SK-N-MC (cell line): Measurements from ENCODE around the gene LDAH.

Experiments used
- DNase-seq: peaks from one replicate; pipeline ENCODE4 v3.0.0-alpha.2; 2011; ENCODE audit warnings: low read depth, low spot score
- H3K27ac ChIP-seq: fragments of 200-600 bp; sonication (generic); 2 replicates; pipeline ENCODE4 v1.5.1; 2016; ENCODE audit warnings: mixed run types
- H3K36me3 ChIP-seq: fragments of 200-600 bp; sonication (generic); 2 replicates; pipeline ENCODE4 v1.6.1; 2017; ENCODE audit warnings: antibody characterized with exemption, low read length, mixed read lengths; ENCODE audit not compliant: insufficient read depth
- H3K4me3 ChIP-seq: fragments of 200-600 bp; sonication (generic); 2 replicates; pipeline ENCODE4 v1.5.1; 2016
- H3K9ac ChIP-seq: fragments of 200-600 bp; sonication (generic); 2 replicates; pipeline ENCODE4 v1.8.0; 2017; ENCODE audit warnings: mixed run types, mixed read lengths; ENCODE audit not compliant: insufficient read length
- H3K9me3 ChIP-seq: fragments of 200-600 bp; sonication (generic); 2 replicates; pipeline ENCODE4 v1.6.1; 2017; ENCODE audit warnings: low read depth, mild to moderate bottlenecking, antibody characterized with exemption, low read length, moderate library complexity, mixed read lengths
- EZH2 ChIP-seq: fragments of 200-600 bp; sonication (generic); IDR thresholded peaks from one replicate; pipeline ENCODE4 v1.6.1; 2017; ENCODE audit warnings: antibody characterized with exemption
- FOXP2 ChIP-seq: optimal IDR thresholded peaks from 2 replicates; pipeline ENCODE3; 2011; ENCODE audit warnings: mild to moderate bottlenecking, moderate library complexity; ENCODE audit not compliant: insufficient read depth; ENCODE audit errors: extremely low read length, control extremely low read depth
- POLR2AphosphoS5 ChIP-seq: IDR thresholded peaks from 2 replicates; pipeline ENCODE4 v1.6.1; 2012; ENCODE audit warnings: mild to moderate bottlenecking, low read depth, low read length, borderline replicate concordance

LDAH gene

DNA sequence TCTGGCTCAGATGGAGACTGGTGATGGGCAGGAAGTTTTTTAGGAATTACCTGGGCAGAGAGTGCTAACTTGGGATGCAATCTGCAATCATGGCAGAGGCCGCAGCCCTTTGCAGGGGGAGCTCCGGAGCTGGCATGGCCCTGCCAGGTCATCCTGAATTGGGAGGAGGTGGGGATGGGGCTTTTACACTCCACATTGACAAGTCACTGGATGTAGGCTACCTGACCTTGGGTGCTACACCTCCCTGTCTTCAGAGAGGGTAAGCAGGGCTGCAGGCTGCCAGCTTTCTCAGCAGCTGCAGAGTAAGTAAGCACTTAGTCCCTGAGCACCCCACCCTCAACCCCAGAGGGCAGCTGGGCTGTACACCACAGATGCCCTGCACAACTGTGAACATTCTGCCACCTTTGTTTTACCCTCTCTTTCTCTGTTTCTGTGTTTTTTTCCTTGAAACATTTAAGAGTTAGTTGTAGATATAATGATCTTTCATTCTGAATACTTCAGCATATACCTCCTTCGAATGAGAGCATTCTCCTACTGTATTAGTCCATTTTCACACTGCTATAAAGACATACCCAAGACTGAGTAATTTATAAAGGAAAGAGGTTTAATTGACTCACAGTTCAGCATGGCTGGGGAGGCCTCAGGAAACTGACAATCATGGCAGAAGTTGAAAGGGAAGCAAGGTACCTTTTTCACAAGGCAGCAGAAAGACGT, 165.2 kb downstream of the LDAH start:
- Histone ChIP-seq H3K9ac (no peak overlapping the region), H3K4me3 (no peak overlapping the region), H3K36me3 (no peaks in the 10 kb centered on the region), H3K9me3 (no peaks in the 10 kb centered on the region), H3K27ac (no peak overlapping the region)
- no peak for TF ChIP-seq FOXP2
- no peak for TF ChIP-seq POLR2AphosphoS5
- no peak for TF ChIP-seq EZH2
- no peak for DNase-seq

DNA sequence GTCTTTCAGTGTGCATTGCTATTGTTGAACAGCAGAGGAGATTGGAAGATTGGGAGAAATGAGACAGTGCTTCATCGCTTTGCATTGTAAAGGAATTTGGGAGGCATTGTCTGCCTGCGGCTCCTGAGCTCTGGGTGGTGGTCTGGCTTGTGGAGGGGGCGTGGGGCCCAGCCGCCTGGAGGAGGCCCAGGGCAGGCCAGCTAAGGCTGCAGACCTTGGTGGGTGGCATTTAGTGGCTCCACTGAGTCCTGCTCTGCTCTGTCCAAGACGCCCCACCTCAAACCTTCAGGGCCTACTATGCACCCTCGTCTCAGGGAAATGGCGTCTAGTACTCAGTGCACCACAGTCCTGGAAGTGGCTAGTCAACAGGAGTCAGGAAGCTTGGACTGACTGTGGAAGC, 166.3 kb downstream of the LDAH start:
- TF ChIP-seq EZH2: no peak
- no peak for TF ChIP-seq POLR2AphosphoS5
- TF ChIP-seq FOXP2: no peak
- no peak overlapping the region for H3K9ac ChIP-seq
- no peak overlapping the region for H3K27ac ChIP-seq
- H3K36me3 ChIP-seq: no peaks in the 10 kb centered on the region
- no peak for DNase-seq
- no peaks in the 10 kb centered on the region for H3K9me3 ChIP-seq
- no peak overlapping the region for H3K4me3 ChIP-seq

DNA sequence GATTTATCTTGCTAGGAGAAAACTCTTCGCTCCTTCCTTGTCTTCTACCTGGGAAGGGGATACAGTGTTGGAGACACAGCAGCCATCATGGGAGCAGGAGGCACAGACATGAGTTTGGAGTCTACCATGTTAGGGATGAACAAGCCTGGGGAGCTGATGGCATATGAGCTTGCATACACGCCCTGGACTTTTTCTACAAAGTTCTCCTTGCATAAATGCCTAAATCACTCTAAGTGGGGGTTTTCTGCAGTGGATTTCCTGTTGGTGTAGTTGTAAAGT, 168.4 kb downstream of the LDAH start:
- Histone ChIP-seq H3K4me3 (no peak overlapping the region), H3K36me3 (no peaks in the 10 kb centered on the region), H3K9me3 (no peaks in the 10 kb centered on the region), H3K9ac (no peak overlapping the region), H3K27ac (no peak overlapping the region)
- TF ChIP-seq POLR2AphosphoS5 (no peak), EZH2 (no peak), FOXP2 (no peak)
- DNase-seq: no peak

DNA sequence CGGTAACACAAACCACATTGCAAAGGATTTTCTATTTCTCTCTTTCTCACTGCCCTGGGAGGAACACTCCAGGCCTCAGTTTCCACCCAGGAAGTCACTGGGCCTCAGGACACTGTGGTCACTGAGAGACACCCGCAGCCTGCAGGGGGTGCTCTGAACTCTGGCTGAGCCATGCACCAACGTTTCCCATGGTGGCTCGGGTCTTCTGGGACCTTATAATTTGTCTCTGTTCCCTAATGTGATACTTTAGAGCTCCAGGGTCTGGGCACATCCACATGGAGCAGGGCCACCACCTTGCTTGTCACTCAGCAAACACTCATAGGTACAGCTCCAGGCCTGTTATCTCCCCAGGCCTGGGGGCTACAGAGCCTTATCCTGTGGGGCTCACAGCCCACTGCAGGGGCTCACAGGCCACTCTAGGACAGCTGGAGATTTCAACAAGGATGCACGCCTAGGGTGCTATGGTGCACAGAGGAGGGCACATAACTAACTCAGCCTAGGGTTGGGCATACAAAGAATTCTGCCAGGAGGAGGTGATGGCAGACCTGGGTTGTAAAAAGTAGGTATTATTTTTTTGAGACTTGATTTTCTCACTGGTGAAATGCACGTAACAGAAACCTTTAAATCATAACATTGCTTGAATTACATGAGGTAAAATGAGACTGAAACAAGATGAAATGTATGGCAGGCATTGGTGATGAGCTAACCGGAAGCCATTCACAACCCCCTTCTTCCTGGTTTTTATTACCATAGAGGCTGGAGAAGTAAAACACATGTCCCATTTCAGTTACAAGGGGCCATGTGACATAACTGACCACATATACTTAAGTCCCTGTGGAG, 169.0 kb downstream of the LDAH start:
- H3K9ac ChIP-seq: no peak overlapping the region
- no peaks in the 10 kb centered on the region for H3K36me3 ChIP-seq
- no peak for TF ChIP-seq POLR2AphosphoS5

DNA sequence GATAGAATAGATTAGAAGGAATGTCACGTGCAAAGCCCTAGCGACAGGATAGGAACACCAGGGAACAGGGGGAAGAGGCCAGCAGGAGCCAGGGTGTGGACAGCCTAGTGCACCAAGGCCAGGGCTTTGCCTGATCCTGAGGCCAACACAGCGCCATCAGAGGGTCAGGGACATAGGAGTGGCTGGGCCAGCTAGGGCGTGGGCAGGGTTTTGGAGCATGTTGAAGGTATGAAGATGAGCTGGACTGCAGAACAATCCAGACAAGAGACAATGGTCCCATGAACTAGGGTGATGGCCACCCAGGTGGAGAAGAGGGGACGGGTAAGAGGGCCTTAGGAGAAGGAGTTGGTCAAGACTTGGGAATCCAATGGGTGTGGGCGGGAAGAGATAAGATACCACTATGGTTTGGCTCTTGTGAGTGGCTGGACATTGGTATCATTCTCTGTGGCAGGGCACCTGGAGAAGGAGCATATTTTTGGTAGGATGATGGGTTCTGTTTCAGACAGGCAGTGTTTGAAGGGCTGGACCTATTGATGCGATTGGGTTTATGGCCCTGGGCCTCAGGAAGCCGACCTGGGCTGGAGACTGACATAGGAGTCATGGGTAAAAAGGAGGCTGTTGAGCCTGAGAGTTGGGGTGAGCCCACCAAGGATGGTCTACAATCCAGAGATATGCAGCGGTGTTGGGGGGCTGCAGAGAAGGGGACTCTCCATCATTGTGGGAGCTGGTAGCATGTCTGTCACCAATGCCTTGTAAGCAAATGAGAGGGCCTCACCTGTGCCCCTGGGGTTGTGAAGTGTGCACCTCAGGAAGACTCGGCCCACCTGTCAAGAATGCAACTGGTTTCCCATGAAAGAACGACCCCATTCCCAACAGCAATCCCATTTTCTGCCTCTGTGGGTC, 170.0 kb downstream of the LDAH start:
- H3K9ac ChIP-seq: no peak overlapping the region
- H3K4me3 ChIP-seq: no peak overlapping the region
- H3K9me3 ChIP-seq: no peaks in the 10 kb centered on the region
- H3K36me3 ChIP-seq: no peaks in the 10 kb centered on the region
- TF ChIP-seq POLR2AphosphoS5 (no peak), FOXP2 (no peak), EZH2 (no peak)
- no peak for DNase-seq
- no peak overlapping the region for H3K27ac ChIP-seq

More for the DNA sequence above, 169.0 kb downstream of the LDAH start:
- Histone ChIP-seq H3K9me3 (no peaks in the 10 kb centered on the region), H3K27ac (no peak overlapping the region), H3K4me3 (no peak overlapping the region)
- DNase-seq: no peak

DNA sequence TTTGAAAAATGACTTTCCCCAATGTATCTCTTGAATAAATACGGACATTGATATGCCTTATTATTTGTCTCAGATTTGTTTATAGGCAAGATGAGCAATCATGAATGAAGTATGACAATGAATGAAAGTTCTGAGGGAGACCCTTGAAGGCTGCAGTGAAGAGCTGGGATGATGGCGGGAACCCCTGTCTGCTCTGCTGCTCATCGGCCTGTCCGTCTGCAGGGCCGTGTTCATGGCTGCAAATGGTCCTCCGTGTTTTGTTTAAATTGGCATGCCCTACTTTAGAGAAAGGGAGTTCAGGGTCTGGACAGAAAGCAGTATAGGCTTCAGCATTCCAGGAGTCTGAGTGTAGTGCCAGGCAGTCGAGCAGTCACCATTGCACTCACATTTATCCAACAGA, 170.8 kb downstream of the LDAH start:
- TF ChIP-seq POLR2AphosphoS5: no peak
- no peak for TF ChIP-seq EZH2
- TF ChIP-seq FOXP2: no peak
- H3K36me3 ChIP-seq: no peaks in the 10 kb centered on the region
- H3K4me3 ChIP-seq: no peak overlapping the region
- H3K9ac ChIP-seq: no peak overlapping the region
- no peaks in the 10 kb centered on the region for H3K9me3 ChIP-seq
- no peak overlapping the region for H3K27ac ChIP-seq
- no peak for DNase-seq

DNA sequence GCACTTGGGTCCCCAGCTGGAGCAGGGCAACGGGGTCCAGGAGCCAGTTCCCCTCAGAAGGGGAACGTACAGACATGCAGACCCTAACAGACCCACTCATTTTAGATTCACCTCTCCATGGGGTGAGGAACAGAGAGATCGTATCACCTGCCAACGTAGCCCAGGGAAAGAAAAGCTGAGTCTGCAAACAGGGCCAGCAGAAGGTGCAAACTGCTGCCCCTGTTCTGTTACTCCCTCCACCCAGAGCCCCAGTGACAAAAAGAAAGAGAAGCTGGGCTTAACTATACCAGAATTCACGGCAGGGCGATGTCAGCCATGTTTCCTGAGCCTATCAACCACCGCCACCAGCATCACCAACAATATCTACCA, 171.2 kb downstream of the LDAH start:
- Histone ChIP-seq H3K36me3 (no peaks in the 10 kb centered on the region), H3K9me3 (no peaks in the 10 kb centered on the region), H3K9ac (peak overlapping the region; percentile 82), H3K27ac (no peak overlapping the region), H3K4me3 (peak overlapping the region; percentile 95)
- TF ChIP-seq FOXP2 (no peak), POLR2AphosphoS5 (no peak), EZH2 (no peak)
- DNase-seq: no peak
